Neural cell (in vitro differentiated cells): Measurements from ENCODE around the gene RAB13.

Source experiments
- CTCF ChIP-seq: fragments of 450-650 bp; IDR thresholded peaks from 2 replicates; pipeline ENCODE4 v1.5.1; 2014; ENCODE audit warnings: antibody characterized with exemption, mild to moderate bottlenecking, moderate library complexity; ENCODE audit not compliant: poor library complexity, severe bottlenecking
- EZH2 ChIP-seq: fragments of 200-600, 300-800 bp; shearing (Covaris generic), sonication (generic); IDR thresholded peaks from 2 replicates; pipeline ENCODE4 v1.6.1; 2014; ENCODE audit warnings: antibody characterized with exemption, low read length, borderline replicate concordance, mild to moderate bottlenecking; ENCODE audit not compliant: insufficient read depth, poor library complexity, severe bottlenecking

DNA sequence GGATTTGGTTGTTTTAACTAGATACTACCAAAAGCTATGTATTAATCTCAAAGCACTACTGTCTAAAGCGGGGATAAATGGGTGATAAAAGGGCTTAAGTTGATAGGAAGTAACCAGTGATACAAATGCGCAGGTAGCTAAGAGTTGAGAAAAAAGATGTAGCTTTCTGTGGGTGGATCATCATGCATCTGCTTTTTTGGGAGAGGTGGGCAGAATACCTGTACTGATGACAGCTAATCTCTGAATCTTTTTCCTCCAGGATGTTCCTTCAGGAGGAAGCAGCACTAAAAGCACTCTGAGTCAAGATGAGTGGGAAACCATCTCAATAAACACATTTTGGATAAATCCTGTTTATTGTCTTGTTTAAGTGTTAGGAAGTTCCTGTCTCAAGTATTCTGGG, 5.7 kb upstream of the RAB13 start:
- TF ChIP-seq CTCF = no peak
- no peak for TF ChIP-seq EZH2
